ENCODE data around the gene USP54.

USP54 gene

GRCh38 chr10:73529089-73529832, 61.9 kb downstream of the USP54 start:
- peak; percentile 2 to 4 for DNase-seq (ENCODE audit: low read depth in 2 of 2)

GRCh38 chr10:73522263-73522662, 68.9 kb downstream of the USP54 start:
- DNase-seq (ENCODE audit: low read depth in 2 of 2) = no peak

- no peak for DNase-seq (ENCODE audit: low read depth in 2 of 2)
Measured at GRCh38 chr10:73519336-73519735, 71.8 kb downstream of the USP54 start.

GRCh38 chr10:73517166-73517888, 73.8 kb downstream of the USP54 start:
- DNase-seq (ENCODE audit: low read depth in 2 of 2) = no peak

GRCh38 chr10:73512207-73512743, 78.9 kb downstream of the USP54 start:
- no peak for DNase-seq (ENCODE audit: low read depth in 2 of 2)

- DNase-seq (ENCODE audit: low read depth in 2 of 2) = no peak
Measured at GRCh38 chr10:73509695-73510094, 81.4 kb downstream of the USP54 start.

- DNase-seq (ENCODE audit: low read depth in 2 of 2) = no peak
Measured at GRCh38 chr10:73506491-73506890, 84.7 kb downstream of the USP54 start.

GRCh38 chr10:73506074-73506473, 85.1 kb downstream of the USP54 start:
- no peak for DNase-seq (ENCODE audit: low read depth in 2 of 2)

- DNase-seq (ENCODE audit: low read depth in 2 of 2) = no peak
Measured at GRCh38 chr10:73503037-73503436, 88.1 kb downstream of the USP54 start.

GRCh38 chr10:73501651-73502050, 89.5 kb downstream of the USP54 start:
- DNase-seq (ENCODE audit: low read depth in 2 of 2) = no peak

GRCh38 chr10:73497623-73498022, 93.5 kb downstream of the USP54 start:
- DNase-seq (ENCODE audit: low read depth in 2 of 2) = no peak

- DNase-seq (ENCODE audit: low read depth in 2 of 2) = peak; percentile 74 to 76
Measured at GRCh38 chr10:73495884-73496674, 95.1 kb downstream of the USP54 start, which contains the start of gene PPP3CB. TSS of gene PPP3CB (minus strand) at chr10:73496024. CDS start at chr10:73495889, 135 bp downstream.

GRCh38 chr10:73495226-73495883, 95.8 kb downstream of the USP54 start:
- DNase-seq (ENCODE audit: low read depth in 2 of 2) = peak; percentile 67 to 70

- DNase-seq (ENCODE audit: low read depth in 2 of 2) = no peak
Measured at GRCh38 chr10:73494877-73495225, 96.3 kb downstream of the USP54 start.

GRCh38 chr10:73494213-73494612, 96.9 kb downstream of the USP54 start:
- no peak for DNase-seq (ENCODE audit: low read depth in 2 of 2)

- DNase-seq (ENCODE audit: low read depth in 2 of 2) = no peak
Measured at GRCh38 chr10:73493781-73494180, 97.4 kb downstream of the USP54 start.

GRCh38 chr10:73486601-73487000, 104.5 kb downstream of the USP54 start:
- DNase-seq (ENCODE audit: low read depth in 2 of 2) = no peak

GRCh38 chr10:73485320-73485719, 105.8 kb downstream of the USP54 start:
- DNase-seq (ENCODE audit: low read depth in 2 of 2) = no peak

GRCh38 chr10:73480158-73480557, 111.0 kb downstream of the USP54 start:
- DNase-seq (ENCODE audit: low read depth in 2 of 2) = no peak

- DNase-seq (ENCODE audit: low read depth in 2 of 2) = no peak
Measured at GRCh38 chr10:73478636-73479035, 112.5 kb downstream of the USP54 start.

- no peak for DNase-seq (ENCODE audit: low read depth in 2 of 2)
Measured at GRCh38 chr10:73471226-73471625, 119.9 kb downstream of the USP54 start.

- no peak for DNase-seq (ENCODE audit: low read depth in 2 of 2)
Measured at GRCh38 chr10:73469579-73469978, 121.6 kb downstream of the USP54 start.

All from stimulated activated CD8-positive, alpha-beta memory T cell treated with anti-CD3 and anti-CD28 coated beads, Interleukin-7, amount 100 ng/mL, for 1 hour (primary cell).